ENCODE data around the gene SLC16A7. TPM values are rescaled to one million over a fixed set of nuclear protein-coding genes. Genes with fewer than 3 reads are reported as not detected.

The SLC16A7 gene
- total RNA-seq, 4 donors from 2014 or later = 16.9 to 45.4 (median 27.1) TPM

GRCh38 chr12:59654061-59654460 lies 58.2 kb downstream of the SLC16A7 start:
- TF ChIP-seq POLR2AphosphoS5 (IDR thresholded peaks at IDR 0.05) = no peak
- TF ChIP-seq POLR2A (IDR thresholded peaks at IDR 0.05; ENCODE audit: low read depth) = no peak
- TF ChIP-seq, protein P1, sequence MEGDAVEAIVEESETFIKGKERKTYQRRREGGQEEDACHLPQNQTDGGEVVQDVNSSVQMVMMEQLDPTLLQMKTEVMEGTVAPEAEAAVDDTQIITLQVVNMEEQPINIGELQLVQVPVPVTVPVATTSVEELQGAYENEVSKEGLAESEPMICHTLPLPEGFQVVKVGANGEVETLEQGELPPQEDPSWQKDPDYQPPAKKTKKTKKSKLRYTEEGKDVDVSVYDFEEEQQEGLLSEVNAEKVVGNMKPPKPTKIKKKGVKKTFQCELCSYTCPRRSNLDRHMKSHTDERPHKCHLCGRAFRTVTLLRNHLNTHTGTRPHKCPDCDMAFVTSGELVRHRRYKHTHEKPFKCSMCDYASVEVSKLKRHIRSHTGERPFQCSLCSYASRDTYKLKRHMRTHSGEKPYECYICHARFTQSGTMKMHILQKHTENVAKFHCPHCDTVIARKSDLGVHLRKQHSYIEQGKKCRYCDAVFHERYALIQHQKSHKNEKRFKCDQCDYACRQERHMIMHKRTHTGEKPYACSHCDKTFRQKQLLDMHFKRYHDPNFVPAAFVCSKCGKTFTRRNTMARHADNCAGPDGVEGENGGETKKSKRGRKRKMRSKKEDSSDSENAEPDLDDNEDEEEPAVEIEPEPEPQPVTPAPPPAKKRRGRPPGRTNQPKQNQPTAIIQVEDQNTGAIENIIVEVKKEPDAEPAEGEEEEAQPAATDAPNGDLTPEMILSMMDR (IDR thresholded peaks at IDR 0.05) = no peak
- no peak for TF ChIP-seq EP300 (IDR thresholded peaks at IDR 0.05)
- Histone ChIP-seq H3K36me3 (no peaks in the 10 kb centered on the region), H3K9me3 (no peaks in the 10 kb centered on the region), H3K4me1 (peaks cover 0 to 15% (median 14%) of the 10 kb centered on the region in 4 donors), H3K27ac (replicated peaks in 1 of 4) (no peak overlapping the region), H3K4me3 (no peak overlapping the region), H3K27me3 (no peaks in the 10 kb centered on the region)
- DNase-seq (ENCODE audit: extremely low spot score) = no peak
- intact Hi-C loops (cut with DNase I) = no loop called here

DNA sequence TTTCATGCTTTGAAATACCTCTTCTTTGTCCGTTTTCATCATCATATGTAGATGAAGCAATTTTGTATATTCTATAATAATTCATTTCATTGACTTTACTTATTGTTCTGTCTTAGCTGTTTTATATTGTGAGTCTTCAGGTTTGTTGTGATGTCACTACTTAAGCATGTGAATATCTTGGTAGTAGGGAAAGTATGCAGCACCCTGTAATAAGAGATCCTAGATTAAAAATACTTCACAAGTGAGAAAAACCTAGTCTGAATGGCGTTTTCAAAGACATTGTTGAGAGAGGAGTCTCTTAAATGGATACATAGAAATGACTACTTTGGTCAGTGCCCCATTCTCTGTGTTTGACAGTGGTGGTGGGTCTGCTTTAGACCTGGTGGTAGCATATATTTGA lies 61.4 kb downstream of the SLC16A7 start:
- WGBS = 90% methylated on average over 2 of the region's 2 CpGs
- TF ChIP-seq, protein P1 (IDR thresholded peaks at IDR 0.05) = no peak
- TF ChIP-seq POLR2AphosphoS5 (IDR thresholded peaks at IDR 0.05) (no peak), EP300 (IDR thresholded peaks at IDR 0.05) (no peak)

GRCh38 chr12:59657711-59658110 lies 61.9 kb downstream of the SLC16A7 start:
- Histone ChIP-seq H3K36me3 (no peaks in the 10 kb centered on the region), H3K27ac (replicated peaks in 1 of 4) (no peak overlapping the region), H3K27me3 (no peaks in the 10 kb centered on the region), H3K4me1 (peaks cover 0 to 5% (median 0%) of the 10 kb centered on the region in 4 donors), H3K4me3 (no peak overlapping the region), H3K9me3 (no peaks in the 10 kb centered on the region)
- no peak for TF ChIP-seq POLR2AphosphoS5 (IDR thresholded peaks at IDR 0.05)
- TF ChIP-seq, protein P1 (IDR thresholded peaks at IDR 0.05) = no peak
- no peak for TF ChIP-seq EP300 (IDR thresholded peaks at IDR 0.05)
- TF ChIP-seq POLR2A (IDR thresholded peaks at IDR 0.05; ENCODE audit: low read depth) = no peak
- DNase-seq (ENCODE audit: extremely low spot score) = no peak
- WGBS = 80% methylated on average over 1 of the region's 1 CpG
- intact Hi-C loops (cut with DNase I) = no loop called here

More for the DNA sequence above, 61.4 kb downstream of the SLC16A7 start:
- intact Hi-C loops (cut with DNase I) = no loop called here
- DNase-seq (ENCODE audit: extremely low spot score) = no peak
- Histone ChIP-seq H3K36me3 (no peaks in the 10 kb centered on the region), H3K4me3 (no peak overlapping the region), H3K27me3 (no peaks in the 10 kb centered on the region), H3K27ac (replicated peaks in 1 of 4) (no peak overlapping the region), H3K9me3 (no peaks in the 10 kb centered on the region), H3K4me1 (peaks cover 0 to 5% (median 0%) of the 10 kb centered on the region in 4 donors)

DNA sequence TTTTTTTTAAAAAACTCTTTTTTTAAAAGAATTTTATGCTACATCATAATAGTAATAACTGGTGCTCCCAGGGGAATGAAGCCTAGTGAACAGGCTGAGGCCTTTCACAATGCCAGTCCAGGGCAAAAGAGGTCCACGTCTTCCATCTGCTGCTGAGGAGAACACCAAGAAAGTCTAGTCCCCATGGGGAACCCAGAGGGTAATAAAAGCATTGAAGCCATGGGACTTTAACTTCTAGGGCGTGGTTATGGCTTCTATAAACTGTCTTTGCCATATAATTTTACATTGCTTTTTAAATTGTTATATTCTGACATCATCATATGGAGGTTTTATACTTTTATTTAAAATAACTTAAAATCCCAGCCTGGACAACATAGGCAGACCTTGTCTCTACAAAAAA lies 64.3 kb downstream of the SLC16A7 start:
- intact Hi-C loops (cut with DNase I) = no loop called here
- no peak for TF ChIP-seq POLR2AphosphoS5 (IDR thresholded peaks at IDR 0.05)
- TF ChIP-seq POLR2A (IDR thresholded peaks at IDR 0.05; ENCODE audit: low read depth) = no peak
- no peak for TF ChIP-seq EP300 (IDR thresholded peaks at IDR 0.05)
- TF ChIP-seq, protein P1 (IDR thresholded peaks at IDR 0.05) = no peak

GRCh38 chr12:59660921-59661597 lies 65.2 kb downstream of the SLC16A7 start:
- WGBS = 96% methylated on average over 2 of the region's 2 CpGs
- DNase-seq (ENCODE audit: extremely low spot score) = no peak
- H3K27ac ChIP-seq (replicated peaks in 1 of 4) = no peak overlapping the region

More for the DNA sequence above, 64.3 kb downstream of the SLC16A7 start:
- Histone ChIP-seq H3K4me3 (no peak overlapping the region), H3K9me3 (no peaks in the 10 kb centered on the region), H3K36me3 (no peaks in the 10 kb centered on the region), H3K27ac (replicated peaks in 1 of 4) (no peak overlapping the region), H3K4me1 (peaks cover 0 to 13% (median 10%) of the 10 kb centered on the region in 4 donors), H3K27me3 (no peaks in the 10 kb centered on the region)
- WGBS = 93% methylated on average over 2 of the region's 2 CpGs
- no peak for DNase-seq (ENCODE audit: extremely low spot score)

More at GRCh38 chr12:59660921-59661597, 65.2 kb downstream of the SLC16A7 start:
- Histone ChIP-seq H3K4me1 (peaks cover 0 to 13% (median 10%) of the 10 kb centered on the region in 4 donors), H3K36me3 (no peaks in the 10 kb centered on the region), H3K27me3 (no peaks in the 10 kb centered on the region), H3K9me3 (no peaks in the 10 kb centered on the region), H3K4me3 (no peak overlapping the region)
- intact Hi-C loops (cut with DNase I) = no loop called here
- TF ChIP-seq POLR2AphosphoS5 (IDR thresholded peaks at IDR 0.05) = no peak
- TF ChIP-seq, protein P1 (IDR thresholded peaks at IDR 0.05) = no peak
- no peak for TF ChIP-seq EP300 (IDR thresholded peaks at IDR 0.05)
